ENCODE measurements around the gene SNX32.

Gene SNX32

DNA sequence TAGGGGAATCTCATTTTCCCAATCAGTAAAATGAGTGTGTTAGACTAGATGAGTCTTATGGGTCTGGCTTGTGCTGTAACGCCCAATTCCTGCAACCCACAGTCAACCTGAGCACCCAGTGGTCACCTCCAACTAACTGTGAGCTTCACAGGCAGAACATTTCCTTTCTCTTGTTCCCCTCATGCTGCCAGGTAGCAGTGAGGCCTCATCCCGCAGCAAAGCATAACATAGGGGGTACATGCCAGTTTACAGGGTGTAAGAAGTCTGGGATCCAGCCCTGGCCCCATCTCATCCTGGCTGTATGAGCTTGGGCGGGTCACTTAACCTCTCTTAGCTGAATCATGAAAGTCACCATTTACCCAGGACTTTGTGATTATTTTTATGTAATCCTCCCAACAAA, 35.1 kb downstream of the SNX32 start:
- no peak for DNase-seq (ENCODE audit: low spot score)

DNA sequence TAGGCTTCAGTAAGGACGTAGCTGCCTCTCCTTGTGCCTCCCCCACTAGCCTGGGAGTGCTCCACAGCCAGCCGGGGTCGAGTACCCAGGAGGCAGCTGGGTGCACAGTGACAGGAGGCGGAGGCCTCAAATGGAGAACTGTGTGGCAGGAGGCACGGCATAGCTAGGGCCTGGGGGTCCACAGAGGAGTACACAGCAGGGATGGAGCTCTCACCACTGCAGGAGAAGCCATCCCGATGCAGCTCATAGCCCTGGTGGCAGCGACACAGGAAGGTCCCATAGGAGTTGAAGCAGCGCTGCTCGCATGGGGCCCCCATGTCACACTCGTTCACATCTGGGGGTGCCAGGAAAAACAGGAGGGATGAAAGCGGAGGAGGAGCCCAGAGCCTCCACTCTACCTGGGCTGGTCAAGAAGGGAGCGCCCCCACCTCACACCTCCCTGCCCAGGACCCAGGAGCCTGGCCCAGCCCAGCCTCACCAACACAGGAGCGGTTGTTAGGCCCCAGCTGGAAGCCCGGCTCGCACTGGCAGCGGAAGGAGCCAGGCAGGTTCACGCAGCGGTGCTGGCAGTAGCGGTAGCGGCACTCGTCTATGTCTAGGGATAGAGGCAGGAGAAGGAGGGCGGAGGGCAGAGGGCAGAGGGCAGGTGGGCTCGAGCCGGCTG, 36.0 kb downstream of the SNX32 start:
- DNase-seq (ENCODE audit: low spot score) = no peak

DNA sequence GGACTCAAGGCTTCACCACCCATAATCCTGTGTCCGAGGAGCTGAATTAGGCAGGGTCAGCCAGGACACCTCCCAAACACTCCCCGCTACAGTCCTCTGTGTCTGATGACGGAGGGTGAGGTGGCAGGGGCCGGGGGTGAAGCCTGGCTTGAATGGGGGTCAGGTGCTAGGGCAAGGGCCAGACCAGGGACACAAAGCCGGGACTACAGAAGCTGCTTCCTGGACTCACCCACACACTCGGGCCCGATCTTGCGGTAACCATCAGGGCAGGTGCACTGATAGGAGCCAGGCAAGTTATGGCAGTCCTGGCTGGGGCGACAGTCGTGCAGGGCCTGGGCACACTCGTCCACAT, 36.5 kb downstream of the SNX32 start:
- DNase-seq (ENCODE audit: low spot score) = no peak

- DNase-seq (ENCODE audit: low spot score) = no peak
These were observed 37.2 kb downstream of the SNX32 start for GRCh38 chr11:65870706-65871681.

DNA sequence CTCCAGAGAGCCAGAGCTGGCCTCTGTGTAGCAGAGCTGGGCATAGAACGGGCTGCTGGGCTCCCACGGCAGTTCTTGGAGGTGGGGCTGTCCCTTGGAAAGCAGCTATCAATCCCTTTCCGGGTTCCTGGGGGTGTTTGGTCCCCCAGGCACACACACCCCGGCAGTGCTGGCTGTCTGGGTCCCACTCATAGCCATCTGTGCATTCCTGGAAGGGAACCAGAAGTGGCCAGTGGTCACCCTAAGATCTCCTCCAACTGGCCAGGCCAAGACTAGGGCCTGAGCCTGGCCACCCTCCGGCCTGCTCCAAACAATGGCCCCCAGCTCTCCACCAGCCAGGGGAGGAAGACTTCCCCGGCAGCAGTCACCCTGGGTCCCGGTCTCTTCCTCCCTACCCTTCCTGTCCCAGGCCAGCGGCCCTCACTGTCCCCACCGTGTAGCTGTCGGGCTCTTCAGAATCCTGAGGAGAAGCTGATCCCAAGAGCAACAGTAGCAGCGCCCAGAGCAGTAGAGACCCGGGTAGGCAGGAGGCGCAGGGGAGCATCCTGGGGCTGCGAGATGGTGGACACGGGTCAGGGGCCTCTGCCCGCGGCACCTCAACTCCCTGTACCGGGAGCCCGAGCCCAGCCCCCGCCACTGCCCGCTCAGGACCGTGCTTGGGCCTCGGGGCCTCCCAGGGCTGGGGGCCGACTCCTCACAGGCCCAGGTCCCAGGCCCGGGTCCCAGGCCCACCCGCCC, 38.2 kb downstream of the SNX32 start:
- DNase-seq (ENCODE audit: low spot score) = peak; percentile 53

GRCh38 chr11:65872586-65873317, 39.0 kb downstream of the SNX32 start, which contains the start of gene EFEMP2:
TSS of gene EFEMP2 (minus strand) at chr11:65872800. CDS start at chr11:65872354, 446 bp downstream.
- peak; percentile 68 for DNase-seq (ENCODE audit: low spot score)

GRCh38 chr11:65873318-65874156, 39.8 kb downstream of the SNX32 start:
- peak; percentile 97 for DNase-seq (ENCODE audit: low spot score)

DNA sequence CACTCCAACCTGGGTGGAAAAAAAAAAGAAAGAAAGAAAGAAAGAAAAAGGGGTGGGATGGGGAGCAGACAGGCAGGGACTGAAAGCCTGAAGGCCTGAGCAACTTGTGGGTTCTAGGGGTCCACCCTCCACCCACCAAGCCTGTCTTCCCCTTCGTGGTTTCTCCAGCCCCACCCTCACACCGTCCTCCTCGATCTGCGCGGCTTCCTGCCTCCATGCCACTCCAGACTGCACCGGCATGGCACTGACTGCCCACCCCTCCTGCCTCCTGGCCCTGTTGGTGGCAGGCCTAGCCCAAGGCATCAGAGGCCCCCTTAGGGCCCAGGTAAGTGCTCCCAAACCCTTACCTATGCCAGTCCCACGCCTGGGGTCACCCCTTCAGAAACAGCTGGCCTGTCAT, 45.9 kb downstream of the SNX32 start, which contains the start of gene CTSW:
Gene CTSW, plus strand, starts transcription at position 221 of the 400 bp plus-strand sequence. Its CDS starts 18 bp downstream, at position 239.
- no peak for DNase-seq (ENCODE audit: low spot score)

- no peak for DNase-seq (ENCODE audit: low spot score)
These were observed 46.3 kb downstream of the SNX32 start for GRCh38 chr11:65880027-65880426.

DNA sequence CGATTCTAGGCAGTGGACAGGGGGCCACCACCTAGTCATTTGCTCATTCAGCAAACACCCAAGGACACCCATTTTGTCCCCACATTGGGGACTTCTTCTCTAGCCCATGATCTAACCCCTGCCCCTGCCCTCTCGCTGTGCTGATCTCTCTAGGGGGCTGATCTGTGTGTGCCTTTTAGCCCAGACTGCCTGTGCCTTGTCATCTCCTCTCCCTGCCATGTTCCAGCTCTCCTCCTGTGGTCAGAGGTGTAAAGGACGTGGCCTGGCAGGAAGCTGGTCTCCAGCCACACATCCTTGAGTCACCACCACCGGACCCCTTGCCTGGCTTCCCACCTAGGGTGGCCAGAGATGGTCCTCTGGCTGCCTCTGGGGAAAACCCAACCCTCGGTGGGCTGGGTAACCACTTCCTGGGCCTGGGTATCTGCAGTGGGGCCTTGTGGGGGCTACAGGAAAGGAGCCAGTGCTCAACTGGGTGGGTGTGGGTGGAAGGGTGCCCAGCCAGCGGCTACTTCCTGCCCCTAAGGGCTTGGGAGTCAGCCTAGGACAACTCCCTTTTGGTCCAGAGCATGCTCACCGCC, 47.2 kb downstream of the SNX32 start:
- no peak for DNase-seq (ENCODE audit: low spot score)

DNA sequence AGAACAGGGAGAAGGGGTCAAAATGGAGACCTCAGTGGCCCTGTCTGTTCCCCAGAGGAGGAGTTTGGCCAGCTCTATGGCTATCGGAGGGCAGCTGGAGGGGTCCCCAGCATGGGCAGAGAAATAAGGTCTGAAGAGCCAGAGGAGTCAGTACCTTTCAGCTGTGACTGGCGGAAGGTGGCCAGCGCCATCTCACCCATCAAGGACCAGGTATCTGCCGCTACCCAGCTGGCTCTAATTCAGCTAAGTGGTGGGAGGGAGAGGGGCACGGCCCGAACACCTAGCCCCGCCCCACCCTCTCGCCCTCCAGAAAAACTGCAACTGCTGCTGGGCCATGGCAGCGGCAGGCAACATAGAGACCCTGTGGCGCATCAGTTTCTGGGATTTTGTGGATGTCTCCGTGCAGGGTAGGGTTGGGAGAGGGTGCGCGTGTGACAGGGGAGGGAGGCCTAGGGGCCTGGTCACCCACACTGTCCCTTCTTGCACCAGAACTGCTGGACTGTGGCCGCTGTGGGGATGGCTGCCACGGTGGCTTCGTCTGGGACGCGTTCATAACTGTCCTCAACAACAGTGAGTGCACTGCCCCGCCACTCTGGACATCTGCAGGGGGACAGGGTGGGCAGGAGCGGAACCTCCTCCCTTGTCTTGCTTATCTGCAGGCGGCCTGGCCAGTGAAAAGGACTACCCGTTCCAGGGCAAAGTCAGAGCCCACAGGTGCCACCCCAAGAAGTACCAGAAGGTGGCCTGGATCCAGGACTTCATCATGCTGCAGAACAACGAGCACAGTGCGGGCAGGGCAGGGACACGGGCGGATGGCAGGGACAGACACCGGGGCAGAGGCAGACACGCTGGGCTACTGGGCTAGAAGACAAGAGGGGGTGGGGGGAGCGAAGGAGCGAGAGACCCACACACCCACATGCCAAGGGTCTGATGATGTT, 48.6 kb downstream of the SNX32 start:
- DNase-seq (ENCODE audit: low spot score) = no peak

- DNase-seq (ENCODE audit: low spot score) = no peak
These were observed 49.4 kb downstream of the SNX32 start for GRCh38 chr11:65883058-65883761.

DNA sequence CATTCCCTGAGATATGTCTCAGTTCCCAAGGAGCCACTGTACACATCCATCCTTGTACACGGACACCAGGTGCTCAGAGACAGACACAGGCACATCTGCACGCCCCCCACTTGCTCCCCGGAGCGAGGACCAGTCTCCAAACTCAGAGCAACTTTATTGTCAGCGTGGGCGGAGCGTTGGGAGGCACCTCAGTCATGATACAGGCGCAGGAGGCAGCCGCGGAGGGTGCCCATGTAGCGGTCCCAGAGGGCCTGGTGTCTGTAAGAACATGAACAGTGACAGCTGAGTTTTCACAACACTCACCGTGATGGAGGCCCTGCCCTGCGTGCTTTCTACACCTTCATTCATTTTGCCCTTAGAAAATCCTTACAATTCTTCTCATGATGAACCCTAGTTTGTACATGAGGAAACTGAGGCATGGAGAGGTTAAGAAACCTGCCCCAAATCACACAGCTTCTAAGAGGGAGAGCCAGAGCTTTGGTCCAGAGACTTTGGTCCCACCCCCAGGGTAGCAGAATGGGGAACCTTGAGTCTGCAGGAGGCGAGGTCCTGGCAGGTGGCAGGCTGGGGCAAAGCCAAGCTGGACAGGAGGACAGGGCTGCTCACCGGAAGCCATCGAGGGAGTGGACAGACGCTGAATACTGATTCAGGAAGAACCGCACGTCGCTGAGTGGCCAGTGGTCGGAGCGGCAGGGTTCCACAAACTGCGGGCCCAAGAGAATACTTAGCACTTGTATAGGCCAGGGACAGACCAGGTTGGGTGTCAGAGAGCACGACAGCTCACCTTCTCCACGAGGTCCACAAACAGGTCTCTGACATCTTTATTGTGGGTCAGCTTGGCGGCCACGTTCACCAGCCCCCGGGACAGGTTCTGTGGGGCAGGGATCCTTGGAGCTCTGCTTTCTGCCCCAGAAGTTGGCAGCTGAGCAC, 50.3 kb downstream of the SNX32 start:
- no peak for DNase-seq (ENCODE audit: low spot score)

GRCh38 chr11:65884716-65885092, 50.9 kb downstream of the SNX32 start:
- DNase-seq (ENCODE audit: low spot score) = peak; percentile 86

- DNase-seq (ENCODE audit: low spot score) = no peak
These were observed 51.5 kb downstream of the SNX32 start for GRCh38 chr11:65885231-65885630.

DNA sequence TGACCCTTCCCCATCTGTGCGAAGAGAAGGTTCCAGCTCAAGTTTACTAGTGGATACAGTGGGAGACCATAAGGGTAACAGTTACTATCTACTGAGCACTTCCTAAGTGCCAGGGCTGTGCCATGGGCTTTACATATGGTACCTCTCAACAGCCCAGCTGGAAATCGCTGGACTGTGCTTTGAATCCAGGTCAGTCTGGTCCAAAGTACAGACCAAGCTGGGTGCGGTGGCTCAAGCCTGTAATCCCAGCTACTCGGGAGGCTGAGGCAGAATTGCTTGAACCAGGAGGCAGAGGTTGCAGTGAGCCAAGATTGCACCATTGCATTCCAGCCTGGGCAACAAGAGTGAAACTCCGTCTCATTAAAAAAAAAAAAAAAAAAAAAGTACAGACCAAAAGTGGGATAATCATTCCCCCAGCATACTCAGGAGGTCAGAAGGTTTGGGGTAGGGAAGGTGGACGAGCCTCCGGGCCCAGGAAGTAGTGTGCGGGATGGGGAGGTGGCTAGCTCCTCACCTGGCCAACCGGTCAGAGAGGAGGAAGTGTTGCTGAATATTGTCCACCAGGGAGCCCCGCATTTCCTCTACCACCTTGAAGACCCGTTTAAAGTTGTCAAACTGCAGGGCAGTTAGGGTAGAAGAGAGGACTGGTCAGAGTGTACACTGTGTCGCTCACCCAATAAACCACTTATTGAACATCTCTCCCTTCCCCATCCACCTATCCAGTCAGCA, 52.2 kb downstream of the SNX32 start:
- DNase-seq (ENCODE audit: low spot score) = no peak

All from AG20443 (cell line).